HG03442 (cell line): ENCODE data around the gene FIGN.

ENCODE experiments used
- ATAC-seq: cut with Tn5 transposase; IDR thresholded peaks from one replicate; pipeline ENCODE4 v1.9.1; 2021; ENCODE audit warnings: mild to moderate bottlenecking, moderate library complexity; ENCODE audit not compliant: unreplicated experiment

Gene FIGN

GRCh38 chr2:163735685-163736432 lies at the start of gene FIGN:
Gene FIGN, minus strand, starts transcription at chr2:163736008. Its CDS starts 1,081 bp downstream, at chr2:163734927.
- no peak for ATAC-seq

GRCh38 chr2:163785162-163785561 lies 49.4 kb upstream of the FIGN start:
- ATAC-seq: no peak

- ATAC-seq: no peak
Observed at GRCh38 chr2:163779970-163780597, 44.3 kb upstream of the FIGN start.

- no peak for ATAC-seq
Observed at GRCh38 chr2:163778045-163778781, 42.4 kb upstream of the FIGN start.

GRCh38 chr2:163775304-163775703 lies 39.5 kb upstream of the FIGN start:
- no peak for ATAC-seq

- ATAC-seq: no peak
Observed at GRCh38 chr2:163774862-163775261, 39.1 kb upstream of the FIGN start.

GRCh38 chr2:163773276-163773675 lies 37.5 kb upstream of the FIGN start:
- ATAC-seq: no peak

GRCh38 chr2:163771596-163771995 lies 35.8 kb upstream of the FIGN start:
- no peak for ATAC-seq

- ATAC-seq: no peak
Observed at GRCh38 chr2:163768881-163769695, 33.3 kb upstream of the FIGN start.

GRCh38 chr2:163767097-163767496 lies 31.3 kb upstream of the FIGN start:
- ATAC-seq: no peak

GRCh38 chr2:163764566-163764965 lies 28.8 kb upstream of the FIGN start:
- ATAC-seq: no peak

GRCh38 chr2:163759013-163759412 lies 23.2 kb upstream of the FIGN start:
- no peak for ATAC-seq

GRCh38 chr2:163757814-163758213 lies 22.0 kb upstream of the FIGN start:
- ATAC-seq: no peak

GRCh38 chr2:163756588-163756987 lies 20.8 kb upstream of the FIGN start:
- ATAC-seq: no peak

GRCh38 chr2:163755366-163755765 lies 19.6 kb upstream of the FIGN start:
- ATAC-seq: no peak

- no peak for ATAC-seq
Observed at GRCh38 chr2:163753726-163754125, 17.9 kb upstream of the FIGN start.

- ATAC-seq: no peak
Observed at GRCh38 chr2:163752267-163752666, 16.5 kb upstream of the FIGN start.

- no peak for ATAC-seq
Observed at GRCh38 chr2:163751696-163752095, 15.9 kb upstream of the FIGN start.

GRCh38 chr2:163748420-163748819 lies 12.6 kb upstream of the FIGN start:
- ATAC-seq: no peak

- ATAC-seq: no peak
Observed at GRCh38 chr2:163741435-163741834, 5.6 kb upstream of the FIGN start.

- no peak for ATAC-seq
Observed at GRCh38 chr2:163737563-163737962, 1.8 kb upstream of the FIGN start.
